Activated naive CD4-positive, alpha-beta T cell treated with anti-CD3 and anti-CD28 coated beads, Interleukin-2, amount 50 U/mL, for 72 hours (primary cell): Measurements from ENCODE around the gene CDK5RAP2. TPM values are rescaled to one million over a fixed set of nuclear protein-coding genes. Genes with fewer than 3 reads are reported as not detected.

Experiments
- ATAC-seq, 2 donors: fragments of 150-1000 bp; cut with Tn5 transposase; 2 replicates each; pipeline ENCODE4 v1.10.0; 2021; ENCODE audit warnings: mild to moderate bottlenecking in 2 of 2, moderate library complexity in 2 of 2
- DNase-seq, 2 donors: peaks; one replicate each; pipeline ENCODE4 v3.0.0; 2021 to 2022; ENCODE audit warnings: low spot score in 2 of 2
- H3K27ac Mint-ChIP-seq, 2 donors: one replicate each; pipeline ENCODE4 v1.8.0; 2022; ENCODE audit warnings: mild to moderate bottlenecking in 2 of 2, mixed read lengths in 2 of 2
- H3K36me3 Mint-ChIP-seq, 2 donors: one replicate each; pipeline ENCODE4 v1.8.0; 2022; ENCODE audit warnings: mixed read lengths in 2 of 2
- H3K9me3 Mint-ChIP-seq, 2 donors: one replicate each; pipeline ENCODE4 v1.8.0; 2022; ENCODE audit warnings: mixed read lengths in 2 of 2
- total RNA-seq, 2 donors: library from RNA; stranded (reverse); gene quantifications; one replicate each; pipeline ENCODE4 v1.2.3, GENCODE V29; 2022

Gene CDK5RAP2
- total RNA-seq, 2 donors from 2014 or later: 85.9 to 128 TPM

- no peak for DNase-seq
- no peak for ATAC-seq
- H3K9me3 Mint-ChIP-seq: no peaks in the 10 kb centered on the region
- H3K36me3 Mint-ChIP-seq: peaks cover 0 to 9% of the 10 kb centered on the region in 2 donors
- no peak overlapping the region for H3K27ac Mint-ChIP-seq
These were observed 23.6 kb upstream of the CDK5RAP2 start for GRCh38 chr9:120603591-120603990.

DNA sequence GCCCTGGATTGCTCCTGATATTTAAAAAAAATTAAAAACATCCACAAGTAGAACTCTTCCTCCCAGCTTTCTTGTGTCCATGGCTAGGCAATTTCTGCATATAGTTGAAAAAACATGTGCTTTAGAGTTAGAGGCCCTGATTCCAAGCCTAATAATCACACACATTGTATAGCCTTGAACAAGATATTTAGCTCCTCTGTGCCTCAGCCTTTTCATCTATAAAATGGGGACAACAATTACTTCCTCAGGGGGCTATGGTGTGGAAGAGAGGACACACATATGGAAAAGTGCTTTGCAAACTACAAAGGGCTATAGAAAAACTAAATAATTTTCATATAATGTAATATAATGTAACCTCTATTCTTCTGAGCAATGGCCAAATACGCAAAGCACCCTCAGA is 23.0 kb upstream of the CDK5RAP2 start:
- Mint-ChIP-seq H3K9me3 (no peaks in the 10 kb centered on the region), H3K36me3 (peaks cover 0 to 9% of the 10 kb centered on the region in 2 donors), H3K27ac (no peak overlapping the region)
- DNase-seq (no peak), ATAC-seq (no peak)

DNA sequence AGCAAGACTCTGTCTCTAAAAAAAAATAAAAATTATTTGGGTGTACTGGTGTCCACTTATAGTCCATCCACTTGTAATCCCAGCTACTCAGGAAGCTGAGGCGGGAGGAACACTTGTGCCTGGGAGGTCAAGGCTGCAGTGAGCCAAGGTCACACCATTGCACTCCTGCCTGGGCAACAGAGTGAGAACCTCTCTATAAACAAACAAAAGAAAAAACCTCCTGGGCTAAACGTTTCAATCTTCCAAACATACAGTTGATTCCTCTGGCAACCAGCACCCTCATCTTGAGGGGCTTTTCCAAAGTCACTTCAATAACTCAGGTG is 13.9 kb upstream of the CDK5RAP2 start:
- no peaks in the 10 kb centered on the region for H3K36me3 Mint-ChIP-seq
- ATAC-seq (no peak), DNase-seq (no peak)
- no peaks in the 10 kb centered on the region for H3K9me3 Mint-ChIP-seq
- no peak overlapping the region for H3K27ac Mint-ChIP-seq

GRCh38 chr9:120593250-120593954 is 13.4 kb upstream of the CDK5RAP2 start:
- DNase-seq (no peak), ATAC-seq (no peak)
- H3K27ac Mint-ChIP-seq: no peak overlapping the region
- H3K36me3 Mint-ChIP-seq: no peaks in the 10 kb centered on the region
- no peaks in the 10 kb centered on the region for H3K9me3 Mint-ChIP-seq

DNA sequence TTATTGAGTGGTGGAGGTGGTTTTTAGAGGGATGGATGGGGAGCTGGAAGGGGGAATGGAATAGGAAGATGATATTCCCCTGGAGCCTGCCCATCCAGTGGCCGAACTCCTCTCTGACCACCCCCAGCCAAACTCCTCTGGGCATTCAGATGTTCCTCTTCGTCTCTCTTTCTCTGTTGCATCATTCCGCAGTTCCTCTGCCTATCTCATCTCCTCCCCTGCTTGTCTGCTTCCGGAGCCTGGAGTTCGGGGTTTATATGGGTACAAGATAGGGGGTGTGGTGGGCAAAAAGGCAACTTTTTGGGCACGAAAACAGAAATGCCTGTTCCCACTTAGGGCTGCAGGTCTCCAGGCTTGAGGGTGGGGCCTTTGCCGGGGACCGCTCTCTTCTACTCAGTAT is 12.2 kb upstream of the CDK5RAP2 start:
- ATAC-seq (no peak), DNase-seq (no peak)
- no peak overlapping the region for H3K27ac Mint-ChIP-seq
- no peaks in the 10 kb centered on the region for H3K9me3 Mint-ChIP-seq
- no peaks in the 10 kb centered on the region for H3K36me3 Mint-ChIP-seq

GRCh38 chr9:120587328-120587727 is 7.4 kb upstream of the CDK5RAP2 start:
- H3K9me3 Mint-ChIP-seq: no peaks in the 10 kb centered on the region
- no peaks in the 10 kb centered on the region for H3K36me3 Mint-ChIP-seq
- no peak for DNase-seq
- ATAC-seq: no peak
- no peak overlapping the region for H3K27ac Mint-ChIP-seq

GRCh38 chr9:120583958-120584369 is 4.0 kb upstream of the CDK5RAP2 start:
- H3K27ac Mint-ChIP-seq: no peak overlapping the region

DNA sequence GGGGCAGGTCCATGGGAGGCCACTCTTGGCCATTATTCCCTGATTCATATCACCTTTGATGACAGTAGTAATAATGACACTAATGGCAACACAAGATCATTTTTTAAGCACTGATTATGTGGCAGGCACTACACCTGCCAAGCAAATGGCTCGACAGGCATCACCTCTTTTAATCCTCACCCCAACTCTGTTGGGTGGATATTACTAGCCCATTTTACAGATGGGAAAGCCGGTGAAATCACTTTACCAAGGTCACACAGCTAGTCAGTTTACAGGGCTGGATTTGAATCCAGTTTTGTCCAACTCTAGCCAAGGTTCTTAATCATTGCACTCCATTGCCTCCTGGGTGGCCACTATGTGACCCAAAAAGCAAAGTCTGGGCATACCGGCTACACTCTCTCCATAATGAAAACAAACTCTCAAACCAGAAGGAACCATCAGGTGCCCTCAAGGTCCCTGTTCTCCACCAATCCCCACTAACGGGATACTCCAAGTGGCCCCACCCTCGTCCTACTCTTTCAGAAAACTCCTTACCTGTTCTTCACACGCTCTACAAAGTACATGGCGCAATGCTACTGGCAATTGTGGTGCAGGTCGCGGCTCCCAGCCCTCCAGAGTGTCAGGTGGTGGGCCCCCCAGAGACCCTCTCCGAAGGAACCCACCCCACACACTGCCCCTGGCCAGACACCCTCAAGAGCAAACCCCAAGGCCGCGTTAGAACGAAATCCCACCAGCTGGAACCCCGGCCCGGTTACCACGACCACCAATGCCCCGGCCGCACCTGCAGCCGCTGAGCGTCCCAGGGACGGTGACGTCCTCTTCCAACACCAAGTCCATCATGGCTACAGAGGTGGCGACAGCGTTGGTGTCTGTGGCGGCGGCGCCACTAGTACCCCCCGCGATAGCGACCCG is 572 bp downstream of the CDK5RAP2 start:
- Mint-ChIP-seq H3K9me3 (peaks cover 0 to 7% of the 10 kb centered on the region in 2 donors), H3K36me3 (peaks cover 19 to 37% of the 10 kb centered on the region in 2 donors), H3K27ac (peak overlapping the region; percentile 91 to 97)
- ATAC-seq (peak; percentile 9 to 14), DNase-seq (peak in 1 of 2 donors; percentile 10)

More at GRCh38 chr9:120583958-120584369, 4.0 kb upstream of the CDK5RAP2 start:
- Mint-ChIP-seq H3K36me3 (peaks cover 16 to 29% of the 10 kb centered on the region in 2 donors), H3K9me3 (peaks cover 0 to 7% of the 10 kb centered on the region in 2 donors)
- DNase-seq (no peak), ATAC-seq (no peak)

DNA sequence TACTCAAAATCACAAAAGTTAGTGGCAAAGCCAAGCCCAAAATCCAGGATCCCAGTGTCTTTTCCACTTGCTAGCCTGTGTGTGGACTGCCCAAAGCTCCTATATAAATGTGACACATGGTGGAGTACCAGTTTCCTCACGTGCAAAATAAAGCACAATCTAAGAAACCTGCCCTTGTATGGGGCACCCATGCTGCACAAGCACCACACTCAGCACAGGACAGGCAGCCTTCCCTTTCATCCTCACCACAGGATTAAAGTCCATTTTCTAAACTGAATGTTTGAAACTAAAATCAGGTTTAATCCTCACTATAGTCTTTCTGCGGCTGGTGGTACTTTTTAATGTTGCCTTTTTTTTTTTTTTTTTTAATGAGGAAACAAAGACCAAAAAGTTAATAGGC is 5.5 kb downstream of the CDK5RAP2 start:
- DNase-seq (no peak), ATAC-seq (no peak)
- no peaks in the 10 kb centered on the region for H3K9me3 Mint-ChIP-seq
- no peak overlapping the region for H3K27ac Mint-ChIP-seq
- peaks cover 14 to 18% of the 10 kb centered on the region in 2 donors for H3K36me3 Mint-ChIP-seq

DNA sequence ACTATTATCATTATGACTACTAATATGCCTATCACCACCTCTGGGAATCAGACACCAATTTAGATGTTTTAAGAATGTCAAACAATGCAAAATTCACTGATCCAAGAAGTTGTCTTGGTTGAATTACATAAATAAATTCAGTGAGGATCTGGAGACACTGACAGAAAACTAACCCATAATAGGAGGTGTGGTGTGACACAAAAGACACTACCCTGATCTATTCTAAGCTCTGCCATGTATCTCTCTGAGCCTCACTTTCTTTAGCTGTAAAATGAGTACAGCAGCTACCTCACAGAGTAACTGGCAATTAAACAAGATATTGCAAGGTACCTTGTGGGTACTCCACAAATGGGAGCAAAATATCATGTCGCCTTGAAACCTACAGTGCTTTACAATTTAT is 7.5 kb downstream of the CDK5RAP2 start:
- Mint-ChIP-seq H3K27ac (no peak overlapping the region), H3K9me3 (no peaks in the 10 kb centered on the region), H3K36me3 (peaks cover 13 to 18% of the 10 kb centered on the region in 2 donors)
- ATAC-seq (no peak), DNase-seq (no peak)

GRCh38 chr9:120571443-120572257 is 8.3 kb downstream of the CDK5RAP2 start:
- no peak for ATAC-seq
- Mint-ChIP-seq H3K9me3 (no peaks in the 10 kb centered on the region), H3K36me3 (peaks cover 11 to 21% of the 10 kb centered on the region in 2 donors), H3K27ac (peak overlapping the region in 1 of 2 donors; percentile 38)
- DNase-seq: no peak

DNA sequence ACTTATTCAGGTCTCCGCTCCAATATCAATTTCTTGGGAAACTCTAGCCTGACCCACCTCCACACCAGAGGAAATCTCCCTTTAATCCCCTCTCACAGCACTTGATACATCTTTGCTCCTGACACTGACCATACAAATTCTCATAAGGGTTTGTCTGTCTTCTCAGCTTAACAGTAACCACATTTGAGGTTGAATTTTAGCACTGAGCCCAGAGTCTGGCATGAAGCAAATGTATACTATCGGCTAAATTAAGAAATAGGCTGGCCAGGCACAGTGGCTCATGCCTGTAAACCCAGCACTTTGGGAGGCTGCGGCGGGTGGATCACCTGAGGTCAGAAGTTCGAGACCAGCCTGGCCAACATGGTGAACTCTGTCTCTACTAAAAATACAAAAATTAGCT is 9.7 kb downstream of the CDK5RAP2 start:
- H3K36me3 Mint-ChIP-seq: peaks cover 21 to 22% of the 10 kb centered on the region in 2 donors
- no peak for ATAC-seq

GRCh38 chr9:120569556-120569955 is 10.4 kb downstream of the CDK5RAP2 start:
- Mint-ChIP-seq H3K36me3 (peaks cover 21 to 22% of the 10 kb centered on the region in 2 donors), H3K9me3 (no peaks in the 10 kb centered on the region), H3K27ac (no peak overlapping the region)
- DNase-seq (no peak), ATAC-seq (no peak)

More for the DNA sequence above, 9.7 kb downstream of the CDK5RAP2 start:
- no peak overlapping the region for H3K27ac Mint-ChIP-seq
- H3K9me3 Mint-ChIP-seq: no peaks in the 10 kb centered on the region
- no peak for DNase-seq

- Mint-ChIP-seq H3K9me3 (no peaks in the 10 kb centered on the region), H3K36me3 (peaks cover 21 to 22% of the 10 kb centered on the region in 2 donors), H3K27ac (no peak overlapping the region)
- no peak for ATAC-seq
- DNase-seq: no peak
These were observed 11.2 kb downstream of the CDK5RAP2 start for GRCh38 chr9:120568816-120569215.

DNA sequence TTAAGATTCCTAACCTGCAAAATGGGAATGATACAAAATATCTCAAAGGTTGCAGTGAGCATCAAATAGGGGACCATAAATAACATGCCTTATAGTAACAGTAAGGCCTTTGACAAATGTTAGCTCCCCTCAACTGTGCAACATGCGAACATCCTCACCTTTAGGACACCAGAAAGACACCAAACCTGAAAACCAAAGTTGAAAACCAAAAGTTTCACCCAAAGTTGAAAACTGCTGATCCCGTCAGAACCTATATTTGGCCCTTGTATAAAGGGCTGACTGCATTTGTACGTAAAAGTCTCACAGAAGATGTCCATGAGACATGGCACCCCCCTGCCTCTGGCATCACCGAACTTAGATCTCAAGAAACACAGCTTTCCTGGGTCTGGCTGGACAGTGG is 12.1 kb downstream of the CDK5RAP2 start:
- peaks cover 26% of the 10 kb centered on the region in 2 donors for H3K36me3 Mint-ChIP-seq
- DNase-seq (no peak), ATAC-seq (no peak)
- H3K9me3 Mint-ChIP-seq: no peaks in the 10 kb centered on the region
- H3K27ac Mint-ChIP-seq: peak overlapping the region in 1 of 2 donors; percentile 34

DNA sequence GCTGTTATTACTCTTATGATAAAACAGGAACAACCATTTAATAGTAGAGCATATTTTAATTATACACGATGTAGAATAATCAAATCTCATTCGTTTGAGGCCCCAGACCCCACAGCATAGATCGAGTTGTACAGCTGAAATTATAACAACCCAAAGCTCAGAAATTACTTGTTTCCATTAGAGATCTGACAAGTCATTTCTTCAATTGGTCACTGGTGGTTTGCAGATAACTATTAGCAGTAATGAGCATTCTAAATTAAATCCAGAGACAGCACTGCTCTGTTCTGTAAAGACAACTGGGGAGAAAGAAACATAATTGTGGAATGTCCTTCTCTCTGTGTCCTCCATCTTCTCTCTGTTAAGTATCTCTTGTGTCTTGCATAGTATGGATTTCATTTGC is 12.9 kb downstream of the CDK5RAP2 start:
- H3K27ac Mint-ChIP-seq: no peak overlapping the region
- no peaks in the 10 kb centered on the region for H3K9me3 Mint-ChIP-seq
- no peak for ATAC-seq
- H3K36me3 Mint-ChIP-seq: peaks cover 32 to 34% of the 10 kb centered on the region in 2 donors
- no peak for DNase-seq

DNA sequence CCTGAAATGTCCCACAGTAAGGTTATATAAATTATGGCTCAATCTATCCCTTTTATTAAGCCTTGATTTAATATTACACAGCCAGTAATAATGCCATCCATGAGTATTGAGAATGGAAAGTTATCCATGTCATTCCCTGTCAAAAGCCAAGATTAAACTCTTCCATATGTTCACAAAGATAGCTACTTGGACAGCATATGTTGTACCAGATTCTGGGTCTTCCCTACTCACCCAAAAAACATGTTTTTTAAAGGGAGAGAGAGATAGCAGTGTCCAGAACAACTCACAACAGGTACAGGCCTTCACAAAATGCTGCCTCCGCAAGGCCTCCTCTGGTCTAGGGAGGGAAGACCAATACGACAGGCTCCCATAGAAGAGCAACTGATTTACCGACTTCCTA is 15.4 kb downstream of the CDK5RAP2 start:
- ATAC-seq: no peak
- Mint-ChIP-seq H3K27ac (no peak overlapping the region), H3K36me3 (peaks cover 28 to 30% of the 10 kb centered on the region in 2 donors)

More for the DNA sequence above, 15.4 kb downstream of the CDK5RAP2 start:
- no peak for DNase-seq
- no peaks in the 10 kb centered on the region for H3K9me3 Mint-ChIP-seq
